ENCODE measurements around the gene REG3A. TPM values are rescaled to one million over a fixed set of nuclear protein-coding genes. Genes with fewer than 3 reads are reported as not detected.

Gene REG3A
- polyA plus RNA-seq, 1 donor, result not detected

DNA sequence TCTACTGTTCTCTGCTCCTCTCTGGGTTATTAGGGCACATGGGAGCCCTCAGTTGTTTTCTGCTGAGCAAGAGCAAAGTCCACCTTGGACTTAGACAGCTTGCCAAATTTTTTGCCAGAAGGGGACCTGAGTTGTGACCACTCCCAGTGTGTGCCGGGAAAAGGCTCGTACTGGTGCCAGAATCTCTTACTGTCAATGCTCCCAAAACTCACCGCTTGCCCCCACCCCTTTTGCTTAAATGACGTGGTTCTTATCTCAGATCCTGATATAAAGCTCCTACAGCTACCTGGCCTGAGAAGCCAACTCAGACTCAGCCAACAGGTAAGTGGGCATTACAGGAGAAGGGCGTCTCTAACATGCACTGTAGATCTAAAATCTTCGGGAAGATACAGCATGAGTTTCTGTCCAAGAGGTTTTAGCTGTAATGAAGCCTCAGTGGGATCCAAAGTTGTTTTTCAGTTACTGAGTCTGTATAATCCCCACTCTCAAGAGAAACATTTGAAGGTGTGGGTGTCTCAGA, 39.3 kb downstream of the REG3A start, which contains the start of gene REG1A:
Gene REG1A, plus strand, starts transcription at position 295 of the 520 bp plus-strand sequence. CDS start 374 bp downstream, outside the sequence.
- no peak for DNase-seq

DNA sequence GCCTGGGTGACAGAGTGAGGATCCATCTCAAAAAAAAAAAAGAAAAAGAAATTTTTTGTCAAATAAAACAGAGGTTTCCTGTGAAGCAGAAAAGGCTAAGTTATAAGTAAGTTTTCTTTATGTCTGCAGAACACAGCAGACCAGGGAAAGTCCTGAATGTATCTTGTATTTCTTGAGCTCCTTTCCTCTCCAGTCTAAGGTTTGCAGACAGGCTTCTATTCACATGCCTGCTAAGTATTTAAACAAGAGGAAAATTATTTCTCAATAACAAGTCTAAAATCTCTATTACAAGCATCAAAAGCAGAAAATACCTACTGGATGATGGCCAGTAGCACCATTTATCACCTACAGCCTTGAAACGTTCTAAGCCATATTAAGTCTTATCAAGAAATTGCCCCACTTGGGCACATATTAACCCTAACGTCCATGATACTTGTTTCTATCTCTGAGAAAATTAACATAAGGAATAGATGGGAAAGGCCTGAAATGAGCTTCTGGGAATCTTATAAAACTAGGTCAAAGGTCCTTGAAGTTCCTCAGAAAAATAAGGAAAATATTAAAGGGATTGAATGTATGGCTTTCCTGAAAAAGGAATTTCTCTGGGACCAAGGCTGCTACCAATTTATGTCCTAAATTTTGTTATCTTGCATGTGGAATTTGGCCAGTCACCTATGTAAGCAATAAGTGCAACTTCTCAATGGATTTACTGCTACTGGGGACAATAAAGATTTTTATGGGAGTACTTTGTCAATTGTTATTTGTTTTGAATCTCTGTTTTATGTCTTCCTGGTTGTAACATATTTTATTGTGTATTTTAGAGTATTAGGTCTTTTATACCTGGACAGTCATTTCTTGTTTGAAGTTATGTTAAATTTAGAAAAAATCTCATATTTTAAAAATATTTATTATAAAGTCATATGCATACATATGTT, 42.3 kb downstream of the REG3A start:
- DNase-seq, result no peak

DNA sequence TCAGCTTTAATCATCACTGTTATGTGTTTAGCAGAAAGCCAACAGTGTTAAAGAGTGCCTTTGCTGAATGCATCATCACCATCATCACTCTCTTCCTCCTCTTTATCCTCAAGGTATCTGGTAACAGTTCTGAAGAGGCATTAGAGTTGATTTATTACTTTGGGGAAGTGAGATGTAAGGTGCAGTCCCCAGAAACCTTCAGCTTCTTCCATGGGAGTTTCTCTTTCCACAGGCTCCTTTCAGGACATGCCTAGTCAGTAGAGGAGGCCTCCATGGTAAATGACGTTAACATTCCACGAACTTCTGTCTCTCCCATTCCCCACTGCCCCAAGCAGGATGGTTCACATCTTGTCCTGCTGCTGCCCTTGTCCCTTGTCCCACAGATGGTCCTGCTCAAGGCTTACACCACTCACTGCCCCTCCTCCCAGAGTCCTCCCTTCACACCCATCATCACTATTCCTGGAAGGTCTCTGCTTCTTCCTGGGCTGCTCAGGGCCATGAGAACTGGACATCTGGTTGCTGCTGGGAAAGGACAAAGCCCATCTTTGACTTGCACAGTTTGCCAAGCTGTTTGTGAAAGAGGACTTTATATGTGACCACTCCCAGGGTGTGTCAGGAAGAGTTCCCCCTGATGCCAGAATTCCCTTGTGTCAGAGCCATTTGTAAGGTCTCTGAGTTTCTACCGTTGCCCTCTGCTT, 44.6 kb downstream of the REG3A start:
- DNase-seq, result no peak

DNA sequence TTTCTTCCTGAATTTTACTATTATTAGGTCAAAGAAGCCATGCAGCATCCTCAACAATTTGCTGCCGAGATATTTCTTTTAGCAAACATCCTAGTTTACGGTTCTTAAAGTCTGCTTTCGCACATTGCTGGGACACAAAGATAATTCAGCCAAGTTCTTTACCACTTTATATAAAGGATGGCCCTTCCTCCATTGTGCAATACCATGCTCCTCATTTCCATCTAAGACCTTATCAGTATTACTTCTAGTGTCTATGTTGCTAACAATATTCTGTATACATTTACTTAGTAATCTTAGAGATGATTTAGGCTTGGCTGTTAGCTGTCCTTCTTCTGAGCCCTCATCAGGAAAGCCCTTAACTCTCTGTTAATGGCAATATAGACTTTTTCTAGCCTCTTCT, 47.3 kb downstream of the REG3A start:
- DNase-seq, result no peak

Other genes starting within 250 kb of the REG3A start
- gene REG3G, start 134.1 kb downstream of the REG3A start, polyA plus RNA-seq (ENCODE audit: insufficient read length), result not detected
- gene REG1B, start 71.8 kb downstream of the REG3A start, polyA plus RNA-seq (ENCODE audit: insufficient read length), result not detected
- gene REG1A, start 39.3 kb downstream of the REG3A start, polyA plus RNA-seq (ENCODE audit: insufficient read length), result not detected

All from left kidney (tissue), 2 donors.